ENCODE measurements around the gene FADD.
A peak's percentile ranks its signal among the peaks of the same experiment; 100 is the strongest.

FADD gene

GRCh38 chr11:70246196-70246595, 43.1 kb downstream of the FADD start:
- DNase-seq (ENCODE audit: low read depth): no peak
- TF ChIP-seq, protein P1, sequence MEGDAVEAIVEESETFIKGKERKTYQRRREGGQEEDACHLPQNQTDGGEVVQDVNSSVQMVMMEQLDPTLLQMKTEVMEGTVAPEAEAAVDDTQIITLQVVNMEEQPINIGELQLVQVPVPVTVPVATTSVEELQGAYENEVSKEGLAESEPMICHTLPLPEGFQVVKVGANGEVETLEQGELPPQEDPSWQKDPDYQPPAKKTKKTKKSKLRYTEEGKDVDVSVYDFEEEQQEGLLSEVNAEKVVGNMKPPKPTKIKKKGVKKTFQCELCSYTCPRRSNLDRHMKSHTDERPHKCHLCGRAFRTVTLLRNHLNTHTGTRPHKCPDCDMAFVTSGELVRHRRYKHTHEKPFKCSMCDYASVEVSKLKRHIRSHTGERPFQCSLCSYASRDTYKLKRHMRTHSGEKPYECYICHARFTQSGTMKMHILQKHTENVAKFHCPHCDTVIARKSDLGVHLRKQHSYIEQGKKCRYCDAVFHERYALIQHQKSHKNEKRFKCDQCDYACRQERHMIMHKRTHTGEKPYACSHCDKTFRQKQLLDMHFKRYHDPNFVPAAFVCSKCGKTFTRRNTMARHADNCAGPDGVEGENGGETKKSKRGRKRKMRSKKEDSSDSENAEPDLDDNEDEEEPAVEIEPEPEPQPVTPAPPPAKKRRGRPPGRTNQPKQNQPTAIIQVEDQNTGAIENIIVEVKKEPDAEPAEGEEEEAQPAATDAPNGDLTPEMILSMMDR (IDR thresholded peaks at IDR 0.05; ENCODE audit: control insufficient read depth, extremely low read depth, insufficient read depth): no peak
- no peak overlapping the region for H3K4me3 ChIP-seq (ENCODE audit: low read depth, low read length)

DNA sequence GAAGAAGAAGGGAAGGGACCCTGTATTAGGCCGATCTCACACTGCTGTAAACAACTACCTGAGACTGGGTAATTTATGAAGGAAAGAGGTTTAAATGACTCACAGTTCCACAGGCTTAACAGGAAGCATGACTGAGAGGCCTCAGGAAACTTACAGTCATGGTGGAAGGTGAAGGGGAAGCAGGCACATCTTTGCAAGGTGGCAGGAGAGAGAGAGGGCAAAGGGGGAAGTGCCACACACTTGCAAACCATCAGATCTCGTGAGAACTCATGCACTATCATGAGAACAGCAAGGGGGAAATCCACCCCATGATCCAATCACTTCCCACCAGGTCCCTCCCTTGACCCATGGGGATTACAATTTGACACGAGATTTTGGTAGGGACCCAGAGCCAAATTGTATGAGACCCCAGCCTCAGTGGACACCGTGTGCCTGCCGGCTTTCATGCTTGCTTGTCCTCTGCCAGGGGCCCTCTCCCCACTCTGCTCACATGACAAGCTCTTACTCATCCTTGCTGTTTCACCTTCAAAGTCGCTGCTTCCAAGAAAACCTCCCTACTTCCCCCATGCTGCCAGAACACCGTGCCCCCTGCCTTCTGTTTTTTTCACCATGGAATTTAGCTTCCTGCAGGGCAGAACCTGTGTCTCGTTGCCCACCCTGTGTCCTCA, 44.1 kb downstream of the FADD start:
- DNase-seq (ENCODE audit: low read depth): no peak
- H3K4me3 ChIP-seq (ENCODE audit: low read depth, low read length): no peak overlapping the region
- TF ChIP-seq, protein P1 (IDR thresholded peaks at IDR 0.05; ENCODE audit: control insufficient read depth, extremely low read depth, insufficient read depth): no peak

GRCh38 chr11:70247710-70248072, 44.6 kb downstream of the FADD start:
- peak; percentile 92 for DNase-seq (ENCODE audit: low read depth)
- H3K4me3 ChIP-seq (ENCODE audit: low read depth, low read length): no peak overlapping the region
- TF ChIP-seq, protein P1 (IDR thresholded peaks at IDR 0.05; ENCODE audit: control insufficient read depth, extremely low read depth, insufficient read depth): no peak

- TF ChIP-seq, protein P1 (IDR thresholded peaks at IDR 0.05; ENCODE audit: control insufficient read depth, extremely low read depth, insufficient read depth): no peak
- H3K4me3 ChIP-seq (ENCODE audit: low read depth, low read length): no peak overlapping the region
- no peak for DNase-seq (ENCODE audit: low read depth)
These were observed 48.0 kb downstream of the FADD start for GRCh38 chr11:70250876-70251658.

GRCh38 chr11:70251659-70252321, 48.7 kb downstream of the FADD start:
- TF ChIP-seq, protein P1 (IDR thresholded peaks at IDR 0.05; ENCODE audit: control insufficient read depth, extremely low read depth, insufficient read depth): no peak

DNA sequence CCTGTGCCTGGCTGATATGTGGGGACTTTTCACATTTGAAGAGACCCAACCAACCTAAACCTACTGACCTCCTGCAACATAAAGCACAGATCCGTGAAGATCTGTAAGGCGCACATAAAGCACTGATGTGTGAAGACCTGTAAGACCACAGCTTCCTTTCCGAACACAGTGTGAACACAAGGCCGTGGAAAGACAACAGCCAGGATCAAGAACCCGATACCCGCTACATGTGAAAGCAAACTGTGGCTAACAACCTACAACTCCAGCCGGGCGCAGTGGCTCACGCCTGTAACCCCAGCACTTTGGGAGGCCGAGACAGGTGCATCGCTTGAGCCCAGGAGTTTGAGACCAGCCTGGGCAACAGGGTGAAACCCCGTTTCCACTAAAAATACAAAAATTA, 49.7 kb downstream of the FADD start:
- TF ChIP-seq, protein P1 (IDR thresholded peaks at IDR 0.05; ENCODE audit: control insufficient read depth, extremely low read depth, insufficient read depth): no peak
- no peak overlapping the region for H3K4me3 ChIP-seq (ENCODE audit: low read depth, low read length)
- DNase-seq (ENCODE audit: low read depth): no peak

More at GRCh38 chr11:70251659-70252321, 48.7 kb downstream of the FADD start:
- no peak overlapping the region for H3K4me3 ChIP-seq (ENCODE audit: low read depth, low read length)
- no peak for DNase-seq (ENCODE audit: low read depth)
